ENCODE results near the gene NUDT22.
A peak's percentile ranks its signal among the peaks of the same experiment; 100 is the strongest.

Gene NUDT22, protein sequence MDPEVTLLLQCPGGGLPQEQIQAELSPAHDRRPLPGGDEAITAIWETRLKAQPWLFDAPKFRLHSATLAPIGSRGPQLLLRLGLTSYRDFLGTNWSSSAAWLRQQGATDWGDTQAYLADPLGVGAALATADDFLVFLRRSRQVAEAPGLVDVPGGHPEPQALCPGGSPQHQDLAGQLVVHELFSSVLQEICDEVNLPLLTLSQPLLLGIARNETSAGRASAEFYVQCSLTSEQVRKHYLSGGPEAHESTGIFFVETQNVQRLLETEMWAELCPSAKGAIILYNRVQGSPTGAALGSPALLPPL

DNA sequence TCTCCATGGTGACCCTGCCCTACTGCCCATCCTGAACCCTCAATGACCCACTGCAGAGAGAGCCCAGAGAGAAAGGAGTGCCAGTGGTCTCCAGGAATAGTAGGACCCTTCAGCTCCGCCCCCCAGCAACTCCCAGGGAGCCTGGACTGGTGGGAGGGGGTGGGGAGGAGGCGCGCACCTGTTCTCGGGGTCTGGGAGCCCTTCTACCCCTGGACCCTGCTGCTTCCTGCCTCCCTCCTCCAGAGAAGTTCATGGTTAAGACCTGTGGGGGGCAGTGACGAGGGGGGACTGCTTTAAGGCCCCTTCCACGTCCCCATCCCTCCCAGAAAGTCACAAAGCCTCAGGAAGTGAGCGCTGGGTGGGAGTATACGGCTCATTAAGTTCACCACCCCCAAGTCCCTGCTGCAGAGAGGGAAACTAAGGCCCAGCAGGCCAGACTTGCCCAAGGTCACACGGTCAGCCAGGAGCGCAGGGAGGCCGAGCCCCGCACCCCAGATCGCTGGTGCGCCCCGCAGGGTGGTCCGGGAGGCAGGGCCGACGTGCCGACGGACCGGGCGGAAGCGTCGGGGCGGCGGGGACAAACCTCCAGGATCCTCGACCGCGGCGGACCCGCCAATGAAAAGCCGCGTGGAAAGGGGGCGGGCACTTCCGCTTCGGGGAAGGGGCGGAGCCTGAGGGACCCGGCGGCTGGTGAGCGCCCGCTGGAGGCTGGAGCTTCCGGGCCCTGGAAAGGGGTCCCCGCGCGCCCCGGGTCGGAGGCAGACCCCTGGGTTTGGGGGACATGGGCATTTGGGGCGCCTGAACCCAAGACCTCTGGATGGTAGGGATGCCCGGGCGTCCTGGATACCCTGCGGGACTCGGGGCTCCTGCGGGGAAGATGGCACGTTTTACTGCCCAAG, at the start of gene NUDT22, which contains the start of gene TRPT1:
NUDT22 (plus strand) TSS at position 667 of the 899 bp plus-strand sequence. CDS start 379 bp downstream, outside the sequence.
TRPT1 (minus strand) TSS at position 579 of the 899 bp plus-strand sequence; CDS start at position 253, 326 bp downstream.
- peak; percentile 45 for DNase-seq

DNA sequence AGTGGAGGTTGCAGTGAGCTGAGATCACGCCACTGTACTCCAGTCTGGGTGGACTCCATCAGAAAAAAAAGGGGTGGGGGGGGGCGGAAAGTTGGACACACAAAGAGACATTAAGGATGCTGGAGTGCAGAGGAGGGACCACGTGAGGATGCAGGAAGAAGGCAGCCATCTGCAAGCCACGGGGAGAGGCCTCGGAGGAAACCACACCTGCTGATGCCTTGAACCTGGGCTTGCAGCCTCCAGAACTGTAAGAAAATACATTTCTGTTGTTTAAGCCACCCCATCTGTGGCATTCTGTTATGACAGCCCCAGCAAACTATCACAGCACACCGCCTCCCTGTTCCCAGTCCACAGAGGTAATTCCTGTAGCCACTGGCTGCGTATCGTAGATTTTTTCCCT, 49.3 kb upstream of the NUDT22 start:
- DNase-seq: no peak

DNA sequence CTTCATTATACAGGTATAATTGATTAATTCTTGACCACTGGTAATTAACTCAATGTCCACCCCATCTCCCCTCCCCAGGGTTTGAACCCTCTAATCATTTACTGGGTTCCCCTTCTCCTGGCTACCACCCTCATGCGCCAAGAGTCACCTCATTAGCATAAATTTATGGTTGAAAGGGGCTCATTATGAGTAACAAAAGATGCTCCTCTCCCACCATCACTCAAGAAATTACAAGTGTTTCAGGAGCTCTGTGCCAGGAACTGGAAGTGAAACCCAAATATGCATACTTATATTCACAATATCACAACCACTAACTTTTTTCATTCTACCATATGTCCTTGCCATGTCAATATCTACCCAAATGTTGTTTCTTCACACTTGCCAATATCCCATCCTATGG, 47.9 kb upstream of the NUDT22 start:
- no peak for DNase-seq

DNA sequence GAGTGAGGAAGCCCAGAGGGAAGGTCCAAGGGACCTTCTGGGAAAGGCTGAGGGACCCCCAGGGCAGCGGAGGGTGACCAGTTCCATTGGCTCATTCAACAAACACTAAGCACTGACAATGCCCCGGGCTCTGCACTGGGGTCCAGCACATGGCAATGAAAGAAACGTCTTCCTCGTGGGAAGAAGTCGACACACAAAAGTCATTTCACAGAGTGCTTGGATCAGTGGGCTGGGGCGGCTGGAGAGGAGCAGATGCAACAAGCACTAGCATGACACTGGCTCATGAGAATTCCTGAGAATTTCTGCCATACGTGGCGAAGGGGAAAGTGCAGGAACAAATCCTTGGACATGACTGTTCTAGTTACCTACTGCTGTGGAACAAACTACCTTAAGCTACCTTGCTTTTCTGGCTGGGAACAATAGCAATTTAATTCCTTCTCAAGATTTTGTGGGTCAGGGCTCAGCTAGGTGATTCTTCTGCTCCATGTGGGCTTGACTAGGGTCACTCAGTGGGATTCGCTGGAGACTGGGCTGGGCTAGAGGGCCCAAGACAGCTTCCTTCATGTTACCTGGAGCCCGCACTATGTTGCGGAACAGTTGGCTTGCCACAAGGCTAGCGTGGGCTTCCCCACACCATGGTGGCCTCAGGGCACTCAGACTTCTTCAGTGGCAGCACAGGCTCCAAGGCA, 47.0 kb upstream of the NUDT22 start:
- DNase-seq: no peak

DNA sequence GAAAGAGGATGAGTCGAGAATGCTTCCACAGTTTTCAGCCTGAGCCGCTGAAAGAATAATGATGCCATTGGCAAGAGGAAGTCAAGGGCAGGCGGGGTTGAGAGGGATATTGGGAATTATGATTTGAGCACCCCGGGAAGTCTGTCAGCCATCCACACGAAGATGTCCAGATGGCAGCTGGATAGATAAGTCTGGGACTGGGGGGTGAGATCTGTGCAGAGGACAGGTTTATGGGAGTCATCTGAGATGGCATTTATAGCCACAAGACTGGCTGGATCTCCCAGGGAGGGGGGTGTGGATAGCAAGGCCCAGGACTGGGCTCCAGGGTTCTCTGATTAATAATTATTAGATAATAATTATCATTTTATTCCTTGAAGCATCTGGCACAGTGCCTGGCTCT, 45.2 kb upstream of the NUDT22 start:
- no peak for DNase-seq

DNA sequence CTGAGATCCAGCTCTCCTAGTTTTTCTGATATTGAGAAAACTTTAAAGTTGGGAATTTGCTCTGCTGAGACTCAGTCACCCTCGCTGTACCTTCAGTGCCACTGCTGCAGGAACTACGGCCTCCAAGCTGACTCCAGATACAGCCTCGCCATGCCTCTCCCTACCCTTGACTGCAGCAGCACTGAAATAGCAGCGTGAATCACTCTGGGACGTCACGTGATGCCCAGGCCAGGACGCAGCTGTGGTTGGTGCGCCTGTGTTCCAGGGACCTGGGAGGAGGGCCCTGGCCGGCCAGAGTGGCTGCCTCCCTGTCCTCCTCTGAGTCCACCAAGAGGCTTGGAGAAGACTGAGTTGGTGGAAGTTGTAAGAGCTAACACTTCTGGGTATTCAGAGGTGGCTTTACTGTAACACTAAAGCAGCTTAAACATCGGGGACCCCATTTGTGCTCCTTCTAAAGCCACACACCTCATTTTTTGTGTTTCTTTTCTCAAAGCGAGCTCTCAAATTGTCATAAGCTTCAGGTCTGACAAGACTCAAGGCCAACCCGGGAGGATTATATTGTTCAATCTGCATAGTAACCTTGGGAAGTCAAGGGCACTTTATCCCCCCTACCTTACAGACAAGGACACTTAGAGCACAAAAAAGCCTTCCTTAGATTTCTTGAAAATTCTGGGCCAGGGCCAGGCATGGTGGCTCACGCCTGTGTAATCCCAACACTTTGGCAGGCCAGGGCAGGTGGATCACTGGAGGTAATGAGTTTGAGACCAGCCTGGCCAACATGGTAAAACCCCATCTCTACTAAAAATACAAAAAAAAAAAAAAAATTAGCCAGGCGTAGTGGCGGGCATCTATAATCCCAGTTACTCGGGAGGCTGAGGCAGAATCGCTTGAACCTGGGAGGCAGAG, 44.3 kb upstream of the NUDT22 start:
- DNase-seq: peak; percentile 58

DNA sequence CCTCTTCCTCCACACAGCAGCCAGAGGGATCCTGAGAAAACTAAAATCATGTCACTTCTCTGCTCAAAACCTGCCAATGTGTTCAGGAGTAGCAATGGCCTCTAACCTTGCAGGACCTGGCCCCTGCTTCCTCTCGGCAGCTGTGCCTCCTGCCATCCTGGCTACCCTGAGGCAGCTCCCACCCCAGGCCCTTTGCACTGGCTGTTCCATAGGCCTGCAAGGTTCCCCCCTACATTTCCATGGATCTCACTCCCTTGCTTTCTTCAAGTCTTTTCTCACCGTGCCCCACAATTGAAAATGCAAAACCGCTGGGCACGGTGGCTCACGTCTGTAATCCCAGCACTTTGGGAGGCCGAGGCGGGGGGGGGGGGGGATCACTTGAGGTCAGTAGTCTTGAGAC, 42.2 kb upstream of the NUDT22 start:
- DNase-seq: no peak

DNA sequence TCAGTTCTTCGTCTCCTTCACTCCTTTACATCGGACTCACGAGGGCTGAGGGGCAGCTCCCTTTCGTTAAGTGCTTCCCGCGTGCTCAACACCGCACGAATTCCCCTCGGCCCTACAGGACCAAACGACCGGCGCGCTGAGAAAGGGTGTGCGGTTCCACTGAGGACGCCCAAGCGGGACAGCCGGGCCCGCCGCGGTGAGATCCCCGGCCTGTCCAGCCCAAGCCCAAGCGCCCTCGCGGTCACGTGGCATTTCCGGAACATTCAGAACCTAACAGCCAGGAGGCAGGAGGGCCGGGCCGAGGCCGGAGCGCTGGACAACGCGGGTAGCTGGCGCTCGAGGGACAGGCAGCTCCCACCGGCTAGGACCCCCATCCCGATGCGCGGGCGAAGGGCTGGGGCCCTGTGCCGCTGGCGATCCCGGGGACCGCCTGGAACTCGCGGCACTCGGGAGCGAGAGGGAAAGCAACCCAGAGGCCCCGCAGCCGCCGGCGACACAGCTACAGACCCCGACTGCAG, 40.8 kb upstream of the NUDT22 start:
- peak; percentile 41 for DNase-seq

DNA sequence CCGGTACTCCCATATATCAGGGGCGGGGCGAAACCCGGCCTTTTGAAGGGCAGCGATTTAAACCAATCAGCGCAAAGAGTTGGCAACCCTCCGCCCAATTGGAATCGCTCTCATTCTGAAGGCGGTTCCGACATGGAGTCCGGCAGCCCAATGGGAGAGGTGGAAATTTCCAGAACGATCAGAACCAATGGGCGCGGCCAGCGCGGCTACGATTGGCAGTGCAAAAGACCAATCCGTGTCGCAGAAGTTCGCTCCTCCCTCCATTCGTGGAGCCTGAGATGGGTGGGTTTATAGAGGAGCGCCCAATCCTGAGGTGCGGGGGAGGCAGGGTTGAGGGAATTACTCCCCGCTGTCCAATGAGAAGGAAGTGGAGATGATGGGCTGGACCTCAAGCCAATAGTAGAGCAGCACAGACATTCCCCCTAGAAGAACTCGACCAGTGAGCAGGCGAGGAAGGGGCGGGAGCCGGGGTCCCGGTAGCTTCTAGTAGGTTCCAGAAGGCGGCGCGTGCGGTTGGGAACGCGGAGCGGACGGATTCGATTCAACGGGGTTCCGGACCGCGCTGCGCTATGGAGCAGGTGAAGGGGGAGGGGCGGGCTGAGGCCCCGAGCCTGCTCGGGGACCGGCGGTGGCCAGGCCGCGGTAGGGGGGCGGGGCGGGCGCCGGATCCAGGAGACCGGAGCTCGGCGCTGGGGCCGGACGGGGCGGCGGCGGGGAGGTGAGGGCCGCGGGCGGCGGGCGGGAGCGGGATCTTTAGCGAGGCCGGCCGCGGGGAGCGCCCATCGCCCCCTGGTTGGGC, 40.2 kb upstream of the NUDT22 start, which contains the start of gene STIP1:
STIP1 (plus strand) TSS at position 479 of the 799 bp plus-strand sequence; CDS start at position 570, 91 bp downstream.
- peak; percentile 99 for DNase-seq

DNA sequence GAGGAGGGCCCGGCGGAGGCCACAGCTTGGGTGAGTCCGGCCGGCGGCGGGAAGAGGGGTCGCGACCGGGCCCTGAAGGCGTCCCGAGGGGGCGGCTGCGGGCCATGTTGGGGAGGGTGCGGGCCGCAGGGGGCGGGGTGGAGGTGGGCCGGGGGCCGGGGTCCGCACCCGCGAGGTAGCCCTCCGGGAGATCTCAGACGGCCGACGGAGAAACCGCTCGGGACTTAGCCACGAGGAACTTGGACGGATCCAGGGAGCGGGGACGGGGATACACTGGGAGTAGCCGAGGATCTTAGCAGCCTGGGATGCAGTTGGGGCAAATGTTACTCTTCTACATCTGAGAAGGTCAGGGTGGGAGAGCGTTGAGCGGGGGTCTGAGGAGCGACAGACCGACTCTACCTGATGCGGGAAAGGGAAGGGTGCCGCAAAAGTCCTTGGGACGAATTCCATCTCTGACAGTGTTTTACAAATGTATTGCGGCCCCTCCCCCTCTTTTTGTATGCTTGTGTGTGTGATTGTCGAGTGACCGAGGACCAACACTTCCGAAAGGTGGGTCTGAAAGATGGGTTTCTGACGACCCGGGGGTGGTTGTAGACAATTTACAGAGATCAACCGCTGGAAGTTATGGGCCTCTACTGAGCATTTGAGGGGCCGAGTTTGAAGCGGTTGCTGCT, 39.4 kb upstream of the NUDT22 start:
- DNase-seq: no peak

DNA sequence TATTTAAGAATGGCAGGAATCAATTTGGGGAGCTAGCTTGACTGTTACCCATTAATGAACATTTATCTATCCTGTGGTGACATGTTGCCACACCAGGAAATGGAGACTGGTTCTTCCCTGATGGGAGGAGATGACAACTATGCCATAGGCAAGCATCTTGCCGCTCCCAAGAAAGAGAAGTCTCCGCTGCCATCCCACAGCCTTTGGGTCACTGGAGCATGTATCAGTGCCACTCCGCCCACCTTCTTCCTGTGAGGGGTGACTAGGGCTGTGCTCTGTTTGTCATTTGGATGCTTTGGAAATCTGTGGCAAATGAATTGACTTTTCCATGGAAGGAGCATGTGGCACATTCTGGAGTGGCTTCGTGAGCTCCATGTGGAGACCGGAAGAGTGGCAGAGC, 33.6 kb upstream of the NUDT22 start:
- no peak for DNase-seq

DNA sequence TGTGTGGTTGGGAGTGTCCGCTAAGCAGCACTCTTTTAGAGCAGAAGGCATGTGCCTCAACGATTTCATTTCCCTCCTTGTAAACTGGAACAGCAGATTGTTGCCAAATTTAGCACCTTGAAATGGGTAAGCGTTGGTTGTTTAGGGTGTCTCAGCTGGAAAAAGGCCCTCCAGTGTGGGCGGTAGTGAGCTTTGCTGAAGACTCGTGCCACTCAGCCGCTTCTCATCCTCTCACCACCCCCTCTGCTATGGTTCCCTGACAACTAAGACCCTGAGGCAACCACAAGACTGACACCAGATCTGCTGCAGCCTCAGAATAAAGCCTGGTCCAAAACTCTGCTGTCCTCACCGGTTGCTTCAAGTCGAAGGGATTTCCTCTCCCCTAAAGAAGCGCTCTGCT, 29.4 kb upstream of the NUDT22 start:
- DNase-seq: no peak

DNA sequence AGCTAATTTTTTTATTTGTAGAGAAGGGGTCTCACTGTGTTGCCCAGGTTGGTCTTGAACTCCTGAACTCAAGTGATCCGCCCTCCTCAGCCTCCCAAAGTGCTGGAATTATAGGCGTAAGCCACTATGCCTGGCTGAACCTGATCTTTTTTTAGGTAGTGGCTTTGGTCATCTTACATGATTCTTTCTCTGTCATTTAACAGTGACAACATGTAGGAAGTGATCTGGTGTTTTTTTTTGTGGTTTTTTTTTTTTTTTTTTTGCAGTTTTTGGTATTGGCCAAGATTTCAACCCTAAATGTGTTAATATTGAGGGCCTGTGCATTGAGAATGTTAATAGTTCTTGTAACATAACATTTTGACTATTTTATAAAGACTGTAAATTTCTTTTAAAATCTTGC, 27.6 kb upstream of the NUDT22 start:
- no peak for DNase-seq

DNA sequence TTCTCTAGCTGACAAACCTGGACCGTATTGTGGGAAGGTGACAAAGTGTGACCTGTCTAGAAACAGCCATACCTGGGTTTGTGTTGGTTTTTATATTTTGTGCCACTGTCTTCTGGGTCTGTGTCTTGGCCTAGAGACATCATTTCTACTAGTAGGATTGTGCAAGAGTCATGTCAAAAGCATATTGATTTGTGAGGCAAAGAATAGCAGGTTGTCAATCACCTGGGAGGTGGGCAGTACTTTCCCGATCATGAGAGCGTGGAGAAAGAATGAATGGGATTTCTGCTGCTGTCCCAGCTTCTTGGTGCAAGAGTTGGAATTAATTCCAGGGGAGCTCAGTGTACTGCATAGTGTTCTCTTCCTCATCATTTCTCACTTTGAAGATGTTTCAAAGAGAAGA, 24.5 kb upstream of the NUDT22 start:
- DNase-seq: no peak

DNA sequence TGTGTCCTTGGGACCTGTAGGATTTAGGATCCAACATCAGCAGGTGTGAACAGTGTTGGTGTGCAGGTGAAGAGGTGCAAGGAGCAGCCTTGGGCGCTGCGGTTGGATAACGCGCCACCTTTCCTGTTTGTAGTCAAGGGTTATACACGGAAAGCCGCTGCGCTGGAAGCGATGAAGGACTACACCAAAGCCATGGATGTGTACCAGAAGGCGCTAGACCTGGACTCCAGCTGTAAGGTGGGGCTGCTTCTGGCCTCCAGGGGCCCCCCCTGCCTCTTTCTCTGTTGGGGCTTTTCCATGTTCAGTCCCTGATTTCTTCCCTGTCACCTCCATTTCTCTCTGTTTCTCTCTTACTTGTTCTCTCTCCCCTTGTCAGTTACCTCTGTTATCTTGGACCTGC, 23.1 kb upstream of the NUDT22 start:
- no peak for DNase-seq

DNA sequence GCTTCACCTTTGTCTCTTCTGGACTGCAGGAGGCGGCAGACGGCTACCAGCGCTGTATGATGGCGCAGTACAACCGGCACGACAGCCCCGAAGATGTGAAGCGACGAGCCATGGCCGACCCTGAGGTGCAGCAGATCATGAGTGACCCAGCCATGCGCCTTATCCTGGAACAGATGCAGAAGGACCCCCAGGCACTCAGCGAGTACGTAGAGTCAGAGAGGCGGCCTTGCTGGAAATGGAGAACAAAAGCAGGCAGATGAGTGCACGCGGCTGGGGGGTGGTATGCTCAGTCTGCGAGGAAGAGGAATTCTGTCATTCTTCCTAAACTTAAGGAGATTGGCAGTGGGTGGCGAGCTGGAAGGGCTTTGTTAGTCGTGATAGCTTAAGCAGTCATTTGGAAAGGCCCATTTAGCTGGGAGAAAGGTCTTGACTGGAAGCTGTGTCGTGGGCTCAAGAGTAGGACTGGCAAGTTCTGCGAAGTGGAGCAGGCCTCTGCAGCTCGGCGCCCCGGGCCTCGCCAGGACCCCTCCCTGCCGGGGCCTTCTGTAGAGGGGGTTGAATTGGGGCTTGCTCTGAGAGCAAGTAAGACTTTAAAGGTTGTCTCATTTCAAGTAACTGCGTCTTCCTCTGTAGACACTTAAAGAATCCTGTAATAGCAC, 22.5 kb upstream of the NUDT22 start:
- DNase-seq: no peak

DNA sequence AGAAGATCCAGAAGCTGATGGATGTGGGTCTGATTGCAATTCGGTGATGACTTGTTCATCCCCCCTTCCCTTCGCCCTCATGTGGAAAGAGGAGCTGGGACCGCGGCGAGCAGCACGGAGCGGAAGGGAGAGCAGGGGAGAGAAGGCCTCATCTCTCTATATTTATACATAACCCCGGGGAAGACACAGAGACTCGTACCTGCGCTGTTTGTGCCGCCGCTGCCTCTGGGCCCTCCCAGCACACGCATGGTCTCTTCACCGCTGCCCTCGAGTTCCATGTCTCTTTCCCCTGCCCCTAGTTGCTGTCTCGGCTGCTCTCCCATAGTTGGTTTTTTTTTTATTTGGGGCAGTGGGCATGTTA, 22.0 kb upstream of the NUDT22 start:
- DNase-seq: no peak

DNA sequence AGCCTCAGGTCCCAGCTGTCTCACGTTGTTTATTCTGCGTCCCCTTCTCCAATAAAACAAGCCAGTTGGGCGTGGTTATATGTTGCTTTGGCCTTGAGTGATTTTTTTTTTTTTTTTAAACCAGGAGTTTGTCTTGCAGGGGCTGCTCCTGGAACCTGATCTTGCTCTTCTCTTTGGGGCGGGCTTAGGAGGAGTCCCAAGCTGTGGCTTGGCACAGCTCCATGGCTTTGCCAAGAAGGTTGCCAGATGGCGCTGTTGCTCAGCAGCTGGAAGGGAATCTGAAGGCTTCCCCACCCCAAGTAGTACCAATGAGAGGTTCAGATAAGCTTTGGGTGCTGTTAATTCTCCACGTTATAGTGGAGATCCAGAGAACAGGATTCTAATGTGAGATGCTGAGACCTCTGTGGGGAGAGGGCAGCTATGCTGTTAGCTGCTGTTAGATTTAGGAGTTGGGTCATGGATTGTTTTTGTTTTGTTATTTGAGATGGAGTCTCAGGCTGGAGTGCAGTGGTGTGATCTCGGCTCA, 21.5 kb upstream of the NUDT22 start:
- DNase-seq: peak; percentile 89

DNA sequence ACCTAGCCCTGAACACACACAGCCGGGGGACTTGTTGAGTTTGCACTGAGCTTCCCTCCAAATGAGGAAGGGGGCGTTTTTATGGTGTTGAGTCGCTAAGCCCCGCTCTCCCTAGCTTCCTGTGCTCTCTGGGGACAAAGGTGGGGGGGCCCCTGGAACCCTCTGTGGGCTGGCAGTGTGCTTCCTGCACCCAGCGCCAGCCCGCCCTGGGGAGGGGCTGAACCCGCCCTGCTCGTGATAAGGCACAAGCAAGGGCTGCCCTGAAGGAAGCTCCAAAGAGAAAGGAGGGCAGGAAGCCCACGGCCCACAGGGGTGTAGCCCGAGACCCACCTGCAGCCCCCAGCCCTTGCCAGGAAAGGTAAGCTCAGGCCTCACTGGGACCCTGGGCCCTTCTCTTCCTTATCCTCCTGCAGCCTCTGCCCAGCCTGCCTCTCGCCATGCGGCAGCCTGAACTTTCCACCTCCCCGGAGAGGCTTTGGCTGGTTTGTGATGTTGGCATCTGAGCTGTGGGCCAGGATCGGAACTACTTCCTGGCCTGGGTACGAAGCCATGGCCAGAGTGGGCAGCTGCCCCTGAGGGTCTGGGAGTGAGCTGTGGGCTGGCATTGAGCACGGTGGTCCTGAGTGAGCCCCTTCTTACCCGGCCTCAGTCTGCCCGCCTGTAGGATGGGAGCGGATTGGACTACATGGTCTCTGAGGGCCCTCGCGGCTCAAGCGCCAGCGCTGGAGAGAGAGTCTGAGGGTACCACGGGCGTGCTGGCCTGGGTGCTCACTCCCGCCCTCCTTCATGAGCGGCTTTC, 19.4 kb upstream of the NUDT22 start, which contains the start of gene FERMT3:
FERMT3 (plus strand) TSS at position 265 of the 799 bp plus-strand sequence. CDS start 644 bp downstream, outside the sequence.
- DNase-seq: peak; percentile 95
